Heart left ventricle (tissue), 13 donors: ENCODE data around the gene SIRT6.
A peak's percentile ranks its signal among the peaks of the same experiment; 100 is the strongest.

Experiments used
- CTCF ChIP-seq, 12 donors: fragments of 200-600 bp; sonication (generic) in 4 of 12; IDR thresholded peaks; one replicate each; pipeline versions ENCODE4 v1.5.0 to v1.8.0; 2018 to 2022; ENCODE audit warnings: antibody characterized with exemption in 12 of 12, mild to moderate bottlenecking in 5 of 12
- POLR2A ChIP-seq, 2 donors: fragments of 450-650 bp; IDR thresholded peaks; one replicate each; pipeline ENCODE4 v1.6.1; 2017; ENCODE audit warnings: antibody characterized with exemption in 2 of 2, mild to moderate bottlenecking in 2 of 2, moderate library complexity in 2 of 2
- donor health status: ischemic (EF 13 %, LVEDD 7.1; RV severe dilation, severe dysfunction).
- donor health status: DM: no; HTN: yes; CAD: no.
- donor health status: DM: no; HTN: no; CAD: no.
- donor health status: ischemic (EF 25% LVEDD 6.9; RV normal size, moderate dysfunction).
- donor health status: ischemic (EF 25% LVEDD 5.7; RV mildly dilated, moderate dysfunction).
- donor health status: ischemic (EF 35%, LVEDD 5.7; RV mildly dilated, moderate dysfunction).
- donor health status: nonischemic (EF 11% LVEDD 7.7; RV severe dilation, severe dysfunction).
- donor health status: DM: yes; HTN: yes; CAD: no.
- donor health status: PGD.
- donor health status: ischemic (EF 29% LVEDD 5.4; RV normal size, mild dysfunction).
- donor health status: nonischemic (EF 23%, LVEDD 6.1; RV moderate dilation, normal function).

GRCh38 chr19:4139614-4140236 is 42.6 kb downstream of the SIRT6 start:
- TF ChIP-seq CTCF (IDR thresholded peaks at IDR 0.05) (peak; percentile 60 to 88 (median 70)), POLR2A (IDR thresholded peaks at IDR 0.05) (no peak)
